GM19023 (cell line): ENCODE measurements around the gene MYEOV.

ENCODE experiments used
- ATAC-seq: cut with Tn5 transposase; IDR thresholded peaks from one replicate; pipeline ENCODE4 v1.9.1; 2021; ENCODE audit warnings: mild to moderate bottlenecking, moderate library complexity; ENCODE audit not compliant: unreplicated experiment

Gene MYEOV

DNA sequence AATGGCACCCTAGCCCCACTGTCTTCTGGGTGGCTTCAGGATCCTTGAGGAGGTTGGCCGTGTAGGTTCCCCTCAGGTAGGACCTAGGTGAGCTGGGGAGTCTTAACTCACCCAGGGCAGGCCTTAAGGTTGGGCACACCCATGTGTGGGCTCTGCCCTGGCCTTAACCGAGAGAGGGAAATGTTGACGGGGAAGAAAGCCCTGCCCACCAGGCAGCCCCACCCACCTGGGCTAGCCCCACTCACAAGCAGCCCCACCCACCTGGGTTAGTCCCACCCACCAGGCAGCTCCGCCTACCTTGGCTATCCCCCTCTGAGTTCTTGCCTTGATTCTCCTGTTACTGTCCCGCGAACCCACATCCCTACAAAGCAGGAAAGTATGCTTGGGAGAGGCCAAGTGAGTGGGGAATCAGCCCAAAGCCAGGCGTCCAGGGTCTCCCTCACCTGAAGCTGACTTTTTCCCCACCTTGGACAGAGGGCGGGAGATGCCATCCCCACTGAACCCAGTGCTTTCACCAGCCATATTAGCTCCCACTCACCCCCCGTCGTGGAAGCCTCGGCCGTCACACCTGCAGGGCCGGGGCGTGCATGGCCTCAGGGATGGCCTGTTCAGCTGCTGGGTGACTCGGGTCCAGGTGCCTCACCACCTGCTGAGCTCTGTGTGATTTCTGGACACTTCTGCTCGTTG is at the start of gene MYEOV:
Gene MYEOV, plus strand, starts transcription at position 337 of the 687 bp plus-strand sequence. CDS start 1,200 bp downstream, outside the sequence.
- no peak for ATAC-seq

GRCh38 chr11:69244266-69244665 is 49.7 kb upstream of the MYEOV start:
- ATAC-seq, result no peak

DNA sequence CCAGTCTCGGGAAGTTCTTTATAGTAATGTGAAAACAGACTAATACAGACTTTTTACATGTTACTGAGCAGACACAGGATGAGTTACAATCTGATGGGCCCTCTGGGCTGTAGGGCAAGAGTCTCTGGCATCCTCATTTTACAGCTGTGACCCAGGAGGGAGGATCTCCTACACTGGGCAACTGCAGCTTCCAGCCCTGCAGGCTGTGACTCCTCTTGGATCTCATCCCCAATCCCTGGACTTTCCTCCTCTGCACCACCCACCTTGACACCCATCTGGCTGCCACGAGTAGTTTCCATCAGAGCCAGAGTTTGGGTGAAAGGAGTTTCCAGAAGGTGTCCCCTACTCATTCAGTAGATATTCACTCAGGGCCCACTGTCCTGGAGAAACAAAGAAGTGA is 48.9 kb upstream of the MYEOV start:
- no peak for ATAC-seq

DNA sequence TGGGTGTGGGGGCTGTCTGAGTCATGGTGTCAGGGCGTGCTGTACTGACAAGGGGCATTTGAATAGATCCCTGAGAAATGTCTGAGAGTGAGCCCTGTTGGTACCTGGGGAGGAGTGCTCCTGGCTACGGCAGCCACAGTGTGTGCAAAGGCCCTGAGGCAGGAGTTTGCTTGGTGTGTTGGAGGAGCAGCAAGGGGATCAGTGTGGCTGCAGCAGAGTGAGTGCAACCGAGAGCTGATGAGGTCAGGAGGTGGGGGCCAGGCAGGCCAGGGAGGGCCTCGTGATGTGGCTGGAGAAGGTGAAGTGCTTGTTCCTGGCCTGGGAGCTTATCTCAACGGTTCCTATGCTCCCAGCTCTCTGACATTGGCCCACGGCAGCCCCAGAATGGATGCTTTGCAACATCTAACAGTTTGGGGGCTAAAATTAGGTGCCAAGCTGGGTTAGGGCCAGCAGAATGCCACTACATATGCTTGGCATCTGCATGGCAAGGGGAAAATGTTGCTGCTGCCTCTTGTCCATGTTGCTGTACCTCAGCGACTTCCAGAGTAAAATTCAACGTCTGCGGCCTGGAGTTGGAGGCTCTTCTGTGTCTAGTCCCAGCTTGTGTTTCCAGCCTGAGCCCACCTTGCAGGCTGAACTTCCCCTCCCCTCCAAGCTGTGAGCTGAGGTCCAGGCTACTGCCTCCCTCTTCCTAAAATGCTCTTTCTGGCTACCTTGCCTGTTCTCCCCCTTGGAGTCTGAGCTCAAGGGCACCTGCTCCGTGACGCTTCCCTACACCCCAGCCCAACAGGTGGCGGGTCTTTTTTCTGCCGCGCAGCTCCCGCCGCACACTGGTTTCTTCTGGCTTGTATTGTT is 48.2 kb upstream of the MYEOV start:
- no peak for ATAC-seq

DNA sequence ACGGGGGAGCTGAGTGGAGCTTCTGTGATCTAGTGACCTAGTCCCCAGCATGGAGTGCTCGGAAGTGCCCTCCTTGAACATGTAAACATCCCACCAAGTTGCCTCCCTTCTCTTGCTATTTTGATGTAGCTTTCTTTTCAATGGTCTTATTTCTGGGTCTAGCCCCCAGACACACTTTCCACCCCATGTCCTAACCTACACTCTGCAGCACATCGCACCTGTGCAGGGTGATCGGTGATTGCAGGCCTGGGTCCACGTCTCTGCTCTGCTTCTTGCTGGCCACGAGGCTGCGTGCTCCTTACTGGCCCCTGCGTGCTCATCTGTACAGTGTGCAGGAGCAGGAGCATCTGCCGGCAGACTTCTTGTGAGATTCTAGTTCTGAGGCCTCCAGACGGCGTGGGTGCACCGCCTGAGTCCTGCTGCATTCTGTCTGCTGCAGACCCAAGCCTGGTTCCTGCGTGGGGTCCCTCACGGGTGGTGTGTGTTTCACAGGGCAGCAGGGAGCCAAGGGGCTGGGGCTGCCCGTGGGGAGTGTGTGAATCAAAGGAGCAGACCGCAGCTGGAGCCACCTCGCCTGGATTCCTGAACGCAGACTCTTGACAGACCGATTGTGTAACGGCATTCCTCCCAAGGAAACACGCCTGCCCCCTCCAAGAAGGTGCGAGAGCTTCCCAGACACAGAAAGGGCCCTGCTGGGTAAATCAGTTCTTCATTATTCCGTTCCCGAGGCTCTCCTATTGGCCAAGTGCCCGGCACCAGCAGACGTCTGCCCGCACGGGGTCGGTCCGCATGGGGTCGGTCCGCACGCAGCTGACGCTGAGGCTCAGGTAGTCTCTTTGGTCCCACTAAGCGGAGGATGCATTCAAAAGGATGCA is 44.4 kb upstream of the MYEOV start:
- no peak for ATAC-seq

DNA sequence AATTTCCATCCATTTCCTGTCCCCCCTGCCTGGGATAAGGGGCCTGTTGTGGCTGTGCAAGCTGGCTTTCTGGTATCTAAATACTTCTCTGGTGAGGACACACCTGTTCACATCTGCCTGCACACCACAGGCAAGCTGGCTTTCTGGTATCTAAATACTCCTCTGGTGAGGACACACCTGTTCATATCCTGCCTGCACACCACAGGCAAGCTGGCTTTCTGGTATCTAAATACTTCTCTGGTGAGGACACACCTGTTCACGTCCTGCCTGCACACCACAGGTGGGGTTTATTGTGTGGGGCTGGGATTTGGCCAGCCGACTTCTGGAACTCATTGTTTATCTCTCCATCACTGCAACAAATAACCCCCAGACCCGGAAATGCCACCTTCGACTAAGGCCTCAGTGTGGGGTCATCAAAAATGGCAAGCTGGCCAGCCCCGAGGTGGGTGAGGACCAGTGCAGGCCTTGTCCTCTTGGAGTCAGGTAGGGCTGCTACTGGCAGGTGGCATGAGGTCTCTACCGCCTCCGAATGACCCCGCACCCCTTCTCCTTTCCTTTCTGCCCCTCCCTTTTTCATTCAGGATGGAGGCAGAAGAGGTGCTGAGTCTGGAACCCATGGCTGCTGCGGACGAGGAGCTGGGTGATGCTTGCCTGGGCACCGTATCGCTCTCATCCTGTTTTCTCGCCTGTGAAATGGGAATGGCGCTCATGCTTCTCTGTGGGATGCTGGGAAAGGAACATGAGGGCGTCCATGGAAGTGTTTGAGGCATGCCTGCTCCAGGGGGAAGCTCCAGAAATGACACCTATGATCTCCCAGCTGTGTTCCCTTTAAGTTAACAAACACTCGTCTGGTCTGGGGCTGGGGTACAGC is 43.5 kb upstream of the MYEOV start:
- no peak for ATAC-seq

GRCh38 chr11:69251057-69251393 is 42.9 kb upstream of the MYEOV start:
- no peak for ATAC-seq

DNA sequence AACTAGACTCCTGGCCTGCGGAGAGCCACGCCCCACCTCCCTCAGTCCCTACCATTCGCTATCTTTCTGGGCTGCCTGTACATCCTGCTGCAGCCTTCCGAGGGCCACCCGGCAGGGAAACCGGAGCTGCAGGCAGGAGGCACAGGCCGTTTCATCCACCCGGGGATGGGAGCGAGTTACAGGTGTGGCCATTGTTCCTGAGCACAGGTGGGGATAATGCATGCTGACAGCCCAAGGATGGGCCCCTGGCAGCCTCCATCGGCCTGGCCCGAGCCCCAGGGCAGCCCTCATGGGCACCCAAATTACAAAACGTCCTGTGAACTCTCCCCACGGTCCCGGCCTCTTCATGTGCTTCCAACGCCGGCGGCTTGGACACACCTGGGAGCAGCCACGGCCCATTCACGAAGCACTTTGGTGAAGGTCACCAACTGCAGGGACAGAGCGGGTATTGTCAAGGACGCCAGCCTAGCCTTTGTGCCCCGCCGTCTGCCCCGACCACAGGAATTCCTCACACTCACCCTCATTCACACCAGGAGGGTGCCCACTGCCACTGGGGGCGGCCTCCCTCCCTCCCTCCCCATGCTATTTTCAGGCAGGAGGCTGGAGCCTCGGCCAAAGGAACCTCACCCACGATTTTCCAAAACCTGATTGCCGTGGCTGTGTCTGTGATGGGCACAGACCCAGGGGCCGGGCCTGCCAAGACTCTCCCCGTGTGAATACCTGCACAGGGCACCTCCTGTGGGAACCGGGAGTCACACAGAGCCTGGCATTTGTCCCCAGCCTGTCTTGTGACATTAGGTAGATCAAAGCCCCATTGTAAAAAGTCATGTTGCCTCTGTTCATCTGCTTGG is 42.1 kb upstream of the MYEOV start:
- no peak for ATAC-seq

- ATAC-seq, result no peak
Measured at GRCh38 chr11:69252490-69252837, 41.5 kb upstream of the MYEOV start.

DNA sequence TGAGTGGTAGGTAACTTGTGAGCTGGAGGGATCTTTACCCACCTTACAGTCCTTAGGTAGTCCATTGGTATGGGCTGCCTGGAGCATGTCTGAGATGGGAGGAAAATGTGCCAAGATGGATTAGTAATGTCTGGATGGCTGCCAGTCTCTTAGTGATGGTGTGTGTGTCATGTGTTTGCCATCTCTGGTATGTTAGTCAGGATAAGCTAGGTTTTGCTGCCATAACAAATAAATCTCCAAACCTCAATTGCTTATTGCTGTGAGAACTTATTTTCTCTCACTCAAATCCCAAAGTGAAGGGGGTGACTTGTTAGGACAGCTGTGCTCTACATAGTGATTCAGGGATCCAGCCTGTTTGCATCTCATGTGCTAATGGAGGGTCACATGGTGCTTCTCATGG is 40.9 kb upstream of the MYEOV start:
- ATAC-seq, result no peak

DNA sequence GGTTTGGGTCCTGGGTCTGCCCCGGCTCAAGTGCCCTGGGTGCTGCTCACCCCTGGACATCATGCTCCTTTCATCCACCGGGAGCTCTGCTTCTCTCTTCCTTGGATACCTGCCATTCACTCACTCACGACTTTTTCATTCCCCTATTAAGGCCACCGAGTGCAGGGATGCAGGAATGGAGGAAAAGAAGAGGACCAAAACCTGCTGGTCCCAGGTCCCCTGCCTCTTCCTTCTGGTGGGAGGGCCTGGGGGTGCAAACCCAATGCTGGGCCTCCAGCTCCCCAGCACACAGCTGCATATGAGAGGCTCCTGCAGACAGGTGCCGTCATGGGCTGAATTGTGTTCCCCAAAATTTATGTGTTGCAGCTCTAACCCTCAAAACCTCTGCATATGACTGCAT is 36.8 kb upstream of the MYEOV start:
- ATAC-seq, result no peak

DNA sequence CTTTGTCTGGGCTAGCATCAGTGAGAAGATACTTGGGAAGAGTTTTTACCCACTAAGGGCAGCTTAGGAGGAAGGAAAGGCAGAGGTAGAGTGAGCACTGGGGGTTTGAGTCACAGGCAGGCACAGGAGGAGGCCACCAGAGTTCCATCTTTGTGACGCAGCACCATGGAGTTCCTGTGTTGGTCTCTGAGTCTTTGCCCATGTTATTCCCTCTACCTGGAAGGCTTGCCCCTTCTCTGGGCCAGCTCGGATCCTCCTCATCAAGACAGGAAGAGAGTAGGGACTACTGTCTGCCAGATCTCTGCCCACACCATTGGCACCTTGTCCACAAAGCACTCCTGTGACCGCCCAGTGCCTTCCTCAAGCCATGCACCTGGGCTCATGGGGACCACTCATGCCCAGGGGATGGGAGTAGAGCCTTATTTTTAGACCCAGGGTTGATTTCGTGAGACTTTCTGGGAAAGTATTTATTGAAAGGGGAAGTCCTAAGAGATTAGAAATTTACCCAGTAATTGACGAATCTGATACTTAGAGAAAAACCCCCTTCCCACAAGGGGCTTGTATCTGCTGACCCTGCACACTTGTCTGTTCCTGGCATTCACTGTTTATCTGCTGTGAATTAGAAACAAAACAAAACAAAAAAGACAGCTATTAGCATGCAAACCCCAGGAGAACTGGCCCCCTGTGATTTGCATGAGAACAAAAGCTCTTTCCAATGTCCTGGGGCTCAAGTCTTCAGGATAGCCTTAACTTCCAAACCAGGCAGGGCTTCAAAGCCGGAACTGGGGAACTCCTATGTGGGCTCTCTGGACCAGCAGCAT is 35.9 kb upstream of the MYEOV start:
- no peak for ATAC-seq

DNA sequence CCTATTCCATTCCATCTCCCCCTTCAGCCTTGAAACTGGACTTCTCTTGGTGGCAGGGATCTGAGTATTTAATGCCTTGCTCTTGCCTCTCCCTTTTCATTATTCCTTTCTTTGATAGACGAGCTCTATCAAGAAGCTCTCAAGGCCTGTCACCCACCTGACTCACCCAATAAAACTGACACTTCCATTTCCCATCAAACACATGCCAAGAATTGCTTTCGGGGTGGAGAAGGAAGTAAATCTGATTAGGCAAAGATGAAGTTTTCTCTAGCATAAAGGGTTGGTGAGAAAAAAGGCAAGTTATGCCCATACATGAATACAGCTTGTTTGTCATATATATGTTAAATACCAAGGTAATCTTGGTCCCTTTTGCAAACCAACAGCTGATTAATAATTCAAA is 34.9 kb upstream of the MYEOV start:
- no peak for ATAC-seq

DNA sequence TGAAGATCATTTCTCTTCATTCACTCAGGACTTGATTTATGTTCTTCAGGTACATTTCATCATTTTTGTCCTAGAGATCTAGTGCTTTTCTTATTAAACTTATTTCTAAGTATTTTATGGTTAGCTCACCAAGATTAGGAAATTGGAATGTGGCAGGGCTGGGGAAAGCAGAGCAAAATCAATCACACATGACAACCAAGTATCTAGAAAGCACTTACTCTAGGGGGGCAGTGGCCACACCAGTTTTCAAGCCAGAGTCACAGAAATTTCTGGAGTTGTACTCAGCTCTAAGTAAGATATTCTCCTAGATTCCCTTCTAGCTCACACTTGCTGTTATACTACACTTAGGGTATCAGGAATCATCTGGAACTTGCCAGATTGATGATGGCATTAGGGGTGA is 33.3 kb upstream of the MYEOV start:
- no peak for ATAC-seq

DNA sequence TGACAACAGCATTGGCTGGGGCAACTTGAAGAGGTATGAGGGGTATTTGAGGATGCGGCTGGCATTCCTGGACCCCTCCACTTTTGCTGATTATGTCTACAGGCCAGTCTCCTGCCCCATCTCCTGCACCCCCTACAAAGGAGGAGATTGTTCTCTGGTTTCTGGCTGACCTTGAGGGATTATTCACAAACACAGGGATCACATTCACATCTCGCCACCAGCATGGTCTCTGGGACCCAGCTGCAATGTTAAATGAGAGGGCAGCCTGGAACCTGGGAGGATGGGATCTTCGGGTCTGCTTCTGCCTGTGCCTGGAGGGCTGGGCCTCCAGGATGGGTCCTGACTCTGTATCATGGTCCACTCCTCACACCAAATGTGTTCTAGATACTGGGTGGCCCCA is 32.8 kb upstream of the MYEOV start:
- ATAC-seq, result no peak

DNA sequence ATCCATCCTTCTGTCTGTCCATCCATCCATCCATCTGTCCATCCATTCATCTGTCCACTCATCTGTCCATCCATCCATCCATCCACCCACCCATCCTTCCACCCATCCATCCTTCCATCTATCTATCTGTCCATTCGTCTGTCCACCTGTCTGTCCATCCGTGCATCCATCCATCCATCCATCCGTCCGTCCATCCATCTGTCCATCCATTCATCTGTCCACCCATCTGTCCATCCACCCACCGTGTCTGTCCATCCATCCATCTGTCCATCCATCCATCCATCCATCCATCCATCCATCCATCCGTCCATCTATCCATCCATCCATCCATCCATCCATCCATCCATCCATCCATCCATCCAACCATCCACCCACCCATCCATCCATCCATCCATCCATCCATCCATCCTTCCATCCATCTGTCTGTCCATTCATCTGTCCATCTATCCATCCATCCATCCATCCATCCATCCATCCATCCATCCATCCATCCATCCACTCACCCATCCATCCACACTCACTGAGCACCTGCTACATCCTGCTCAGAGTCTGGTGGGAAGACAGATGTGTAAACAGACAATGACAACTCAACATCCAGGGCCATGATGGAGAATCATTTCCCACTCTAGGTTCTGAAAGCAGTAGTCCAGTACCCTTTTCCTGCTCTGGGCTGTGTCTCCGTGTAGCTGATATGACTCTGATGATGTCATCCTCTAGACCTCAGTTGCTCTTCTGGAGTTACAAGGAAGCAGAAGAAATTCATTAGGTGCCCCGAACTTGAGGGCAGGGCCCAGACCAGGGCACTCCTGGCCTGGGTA is 30.8 kb upstream of the MYEOV start:
- no peak for ATAC-seq

DNA sequence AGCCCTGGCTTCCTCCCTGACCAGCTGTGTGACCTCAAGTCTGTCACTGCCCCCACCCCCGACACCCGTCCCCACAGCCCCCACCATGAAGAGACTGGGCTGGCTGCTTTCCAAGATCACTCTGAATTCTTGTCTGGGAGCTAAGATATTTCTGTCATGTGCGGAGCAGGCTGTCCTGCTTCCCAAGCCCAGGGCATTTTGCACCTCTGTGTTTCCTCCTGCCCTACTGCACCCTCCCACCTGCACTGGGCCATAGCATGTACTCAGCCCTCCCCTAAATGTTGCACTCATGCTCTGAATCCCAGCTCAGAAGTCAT is 30.3 kb upstream of the MYEOV start:
- no peak for ATAC-seq

- ATAC-seq, result no peak
Measured at GRCh38 chr11:69264486-69264885, 29.5 kb upstream of the MYEOV start.
